SK-N-SH (cell line): ENCODE results near the gene WSCD1. TPM values are rescaled to one million over a fixed set of nuclear protein-coding genes. Genes with fewer than 3 reads are reported as not detected.

ENCODE experiments used
- CTCF ChIA-PET: fragments of 300-600, 350-600 bp; formaldehyde crosslinking; extraction: SDS; loops from one replicate; lab custom pipeline; 2021; lab: Yijun Ruan, JAX
- POLR2A ChIA-PET: fragments of 350-600 bp; sonication (Branson Sonifier 250); formaldehyde crosslinking; extraction: SDS; loops from one replicate; lab custom pipeline; 2020; ENCODE audit warnings: antibody characterized with exemption, inconsistent platforms; lab: Yijun Ruan, JAX
- DNase-seq: peaks from one replicate; pipeline ENCODE4 v3.0.0; 2012
- H2AFZ ChIP-seq: fragments of 200-600 bp; sonication (generic); 2 replicates; pipeline ENCODE4 v1.8.1; 2016; ENCODE audit warnings: antibody characterized with exemption, mild to moderate bottlenecking, low read depth
- H3F3A ChIP-seq: fragments of 200-600 bp; sonication (generic); replicated peaks from 2 replicates; pipeline ENCODE3; 2016; ENCODE audit warnings: antibody characterized with exemption, mild to moderate bottlenecking; ENCODE audit not compliant: insufficient read depth
- H3K27ac ChIP-seq, 2 experiments: fragments of 200-500 bp in 1 of 2; fragments of 200-600 bp in 1 of 2; sonication (Bioruptor generic) in 1 of 2; sonication (generic), shearing (Covaris generic) in 1 of 2; 2 replicates each; pipeline versions ENCODE4 v1.5.1 to v1.6.1; 2014 to 2016; ENCODE audit warnings: low read depth in 2 of 2, inconsistent platforms in 1 of 2, low read length in 1 of 2, mild to moderate bottlenecking in 1 of 2, mixed read lengths in 1 of 2
- H3K27me3 ChIP-seq: fragments of 200-600 bp; sonication (generic), shearing (Covaris generic); 2 replicates; pipeline ENCODE4 v1.6.1; 2016; ENCODE audit warnings: mixed run types; ENCODE audit not compliant: insufficient read depth
- H3K36me3 ChIP-seq, 2 experiments: fragments of 200-500 bp in 1 of 2; fragments of 200-600 bp in 1 of 2; sonication (Bioruptor generic) in 1 of 2; sonication (generic) in 1 of 2; replicated peaks in 1 of 2; 2 replicates each; pipeline versions ENCODE3 to v1.5.1; 2014 to 2016; ENCODE audit warnings: low read length in 1 of 2, mild to moderate bottlenecking in 1 of 2; ENCODE audit not compliant: insufficient read depth in 2 of 2, control insufficient read depth in 1 of 2
- H3K4me1 ChIP-seq, 2 experiments: fragments of 200-500 bp in 1 of 2; fragments of 200-600 bp in 1 of 2; sonication (Bioruptor generic) in 1 of 2; sonication (generic), shearing (Covaris generic) in 1 of 2; 2 replicates each; pipeline versions ENCODE4 v1.5.1 to v1.6.1; 2014 to 2016; ENCODE audit warnings: low read depth in 1 of 2, low read length in 1 of 2, mixed run types in 1 of 2; ENCODE audit not compliant: insufficient read depth in 2 of 2, control insufficient read depth in 1 of 2
- H3K4me2 ChIP-seq: fragments of 200-600 bp; sonication (generic), shearing (Covaris generic); 2 replicates; pipeline ENCODE4 v1.6.1; 2017; ENCODE audit warnings: mixed run types
- H3K4me3 ChIP-seq, 2 experiments: fragments of 200-500 bp in 1 of 2; fragments of 200-600 bp in 1 of 2; sonication (Bioruptor generic) in 1 of 2; sonication (generic), shearing (Covaris generic) in 1 of 2; 2 replicates each; pipeline versions ENCODE4 v1.5.1 to v1.8.1; 2014 to 2016; ENCODE audit warnings: low read depth in 2 of 2, inconsistent platforms in 1 of 2, low read length in 1 of 2, mild to moderate bottlenecking in 1 of 2, mixed read lengths in 1 of 2, moderate library complexity in 1 of 2
- H3K79me2 ChIP-seq: fragments of 200-600 bp; sonication (generic); 2 replicates; pipeline ENCODE4 v1.8.1; 2017; ENCODE audit warnings: mild to moderate bottlenecking; ENCODE audit not compliant: insufficient read depth
- H3K9ac ChIP-seq: fragments of 200-600 bp; sonication (generic); 2 replicates; pipeline ENCODE4 v1.6.1; 2017; ENCODE audit warnings: mixed run types
- H3K9me2 ChIP-seq: fragments of 200-600 bp; sonication (generic); 2 replicates; pipeline ENCODE4 v1.6.1; 2017; ENCODE audit warnings: mixed run types
- H3K9me3 ChIP-seq: fragments of 200-600 bp; sonication (generic); 2 replicates; pipeline ENCODE4 v1.6.1; 2017; ENCODE audit warnings: mixed run types, mild to moderate bottlenecking, moderate library complexity
- H4K20me1 ChIP-seq: fragments of 200-600 bp; sonication (generic); 2 replicates; pipeline ENCODE4 v1.6.1; 2017; ENCODE audit warnings: mild to moderate bottlenecking, mixed run types; ENCODE audit not compliant: insufficient read depth
- EP300 ChIP-seq, 2 experiments: IDR thresholded peaks; 2 replicates each; pipeline versions ENCODE4 v1.4.0 to v1.6.1; 2012; ENCODE audit warnings: borderline replicate concordance in 1 of 2, low read depth in 1 of 2, low read length in 1 of 2
- EZH2phosphoT487 ChIP-seq: fragments of 200-600 bp; sonication (generic); IDR thresholded peaks from 2 replicates; pipeline ENCODE4 v1.6.1; 2017; ENCODE audit warnings: low read depth, mixed run types, mild to moderate bottlenecking, antibody characterized with exemption, moderate library complexity, borderline replicate concordance
- FOSL2 ChIP-seq: IDR thresholded peaks from 2 replicates; pipeline ENCODE4 v1.4.0; 2012; ENCODE audit warnings: low read depth, mild to moderate bottlenecking, moderate library complexity, borderline replicate concordance
- FOXJ3 ChIP-seq: sonication (generic); formaldehyde crosslinking; IDR thresholded peaks from 2 replicates; pipeline ENCODE4 v1.5.1; 2020; ENCODE audit warnings: mild to moderate bottlenecking, missing genetic modification reagents
- FOXM1 ChIP-seq: IDR thresholded peaks from 2 replicates; pipeline ENCODE4 v1.4.0; 2012; ENCODE audit warnings: low read depth, mild to moderate bottlenecking
- GABPA ChIP-seq: IDR thresholded peaks from 2 replicates; pipeline ENCODE4 v1.4.0; 2012; ENCODE audit warnings: low read depth, mild to moderate bottlenecking
- GATA2 ChIP-seq: sonication (generic); formaldehyde crosslinking; IDR thresholded peaks from 2 replicates; pipeline ENCODE4 v1.5.0; 2020; ENCODE audit warnings: mild to moderate bottlenecking, missing genetic modification reagents
- JUND ChIP-seq: IDR thresholded peaks from 2 replicates; pipeline ENCODE4 v1.4.0; 2012
- MAX ChIP-seq: IDR thresholded peaks from 2 replicates; pipeline ENCODE4 v1.4.0; 2012; ENCODE audit warnings: low read depth
- MXI1 ChIP-seq: IDR thresholded peaks from 2 replicates; pipeline ENCODE4 v1.6.1; 2012; ENCODE audit warnings: mild to moderate bottlenecking, low read depth, low read length, improper control_type of control experiment
- RFX5 ChIP-seq: IDR thresholded peaks from 2 replicates; pipeline ENCODE4 v1.6.1; 2012; ENCODE audit warnings: mild to moderate bottlenecking, improper control_type of control experiment, low read length
- RXRA ChIP-seq: IDR thresholded peaks from 2 replicates; pipeline ENCODE4 v1.4.0; 2012; ENCODE audit warnings: low read depth, mild to moderate bottlenecking, borderline replicate concordance
- SIN3A ChIP-seq: IDR thresholded peaks from 2 replicates; pipeline ENCODE4 v1.6.1; 2012; ENCODE audit warnings: low read depth, mild to moderate bottlenecking, low read length, moderate library complexity, borderline replicate concordance
- TAF1 ChIP-seq: IDR thresholded peaks from 2 replicates; pipeline ENCODE4 v1.6.1; 2012; ENCODE audit warnings: low read depth, mild to moderate bottlenecking, low read length, moderate library complexity, borderline replicate concordance
- WGBS: methylation state at CpG from one replicate; pipeline ENCODE4 v1.1.6; 2017; ENCODE audit warnings: low lambda C conversion rate; 5-methylcytosine and 5-hydroxymethylcytosine counted together
- polyA plus RNA-seq, 3 experiments: library from polyadenylated mRNA; depleted of rRNA; stranded (reverse); fragments of >200 nt; gene quantifications; 2 replicates each; pipeline ENCODE4 v1.2.3, GENCODE V29; 2012
- TF ChIP-seq, protein P1 (sequence below): IDR thresholded peaks from 2 replicates; pipeline ENCODE4 v1.4.0; 2012; ENCODE audit warnings: low read depth, borderline replicate concordance
- TF ChIP-seq, protein P2 (sequence below): fragments of 150-350 bp; IDR thresholded peaks from 2 replicates; pipeline ENCODE4 v1.6.1; 2017; ENCODE audit warnings: antibody characterized with exemption, low read length, low read depth, borderline replicate concordance
- TF ChIP-seq, protein P3 (sequence below): fragments of 200-600 bp; sonication (generic); IDR thresholded peaks from 2 replicates; pipeline ENCODE4 v1.6.1; 2017; ENCODE audit warnings: antibody characterized with exemption, mild to moderate bottlenecking, moderate library complexity

Gene WSCD1
- polyA plus RNA-seq, 1 of the 3 experiments (the other 2 are of a cell fraction) = 0.03 TPM

DNA sequence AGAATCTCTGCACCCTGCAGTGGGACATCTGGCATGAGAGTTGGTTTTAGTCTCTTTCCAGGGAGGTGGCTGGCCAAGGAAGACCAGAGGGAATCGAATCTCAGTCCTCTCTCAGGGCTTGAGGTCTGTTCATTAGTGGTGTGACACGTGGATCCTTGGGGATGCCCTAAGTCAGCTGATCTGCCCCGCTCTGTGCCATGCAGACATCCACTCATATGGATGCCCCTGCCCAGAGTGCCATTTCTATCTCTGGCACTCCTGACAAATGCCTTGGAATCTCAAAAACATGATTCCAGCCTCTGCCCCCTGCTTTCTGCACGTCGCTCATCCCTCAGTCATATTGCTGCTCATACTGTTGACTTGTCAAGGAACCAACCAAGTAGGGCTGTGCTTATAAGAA is 38.8 kb downstream of the WSCD1 start:
- Histone ChIP-seq H3K36me3 (no peaks in the 10 kb centered on the region), H3K4me2 (no peak overlapping the region), H3K9me2 (no peaks in the 10 kb centered on the region), H3K79me2 (no peaks in the 10 kb centered on the region), H3K27ac (no peak overlapping the region), H3K27me3 (no peaks in the 10 kb centered on the region; the same call in 1 of the 2 replicates), H3K4me1 (no peaks in the 10 kb centered on the region), H3K9me3 (no peaks in the 10 kb centered on the region), H3K4me3 (no peak overlapping the region), H2AFZ (no peak overlapping the region), H3K9ac (no peak overlapping the region), H3F3A (no peaks in the 10 kb centered on the region), H4K20me1 (no peaks in the 10 kb centered on the region)
- WGBS = 27% methylated on average over 3 of the region's 5 CpGs
- ChIA-PET CTCF (no interaction called here), POLR2A (no interaction called here)
- no peak for TF ChIP-seq GATA2 (CRISPR knock-in tag)
- no peak for TF ChIP-seq MXI1
- TF ChIP-seq EZH2phosphoT487 = no peak
- TF ChIP-seq FOSL2 = no peak
- TF ChIP-seq FOXM1 = no peak
- TF ChIP-seq MAX = no peak
- no peak for TF ChIP-seq FOXJ3
- no peak for TF ChIP-seq EP300 (IDR thresholded peaks at IDR 0.05; ENCODE audit: borderline replicate concordance in 1 of 2, low read depth in 1 of 2, low read length in 1 of 2)
- no peak for TF ChIP-seq GABPA
- TF ChIP-seq, protein P1, sequence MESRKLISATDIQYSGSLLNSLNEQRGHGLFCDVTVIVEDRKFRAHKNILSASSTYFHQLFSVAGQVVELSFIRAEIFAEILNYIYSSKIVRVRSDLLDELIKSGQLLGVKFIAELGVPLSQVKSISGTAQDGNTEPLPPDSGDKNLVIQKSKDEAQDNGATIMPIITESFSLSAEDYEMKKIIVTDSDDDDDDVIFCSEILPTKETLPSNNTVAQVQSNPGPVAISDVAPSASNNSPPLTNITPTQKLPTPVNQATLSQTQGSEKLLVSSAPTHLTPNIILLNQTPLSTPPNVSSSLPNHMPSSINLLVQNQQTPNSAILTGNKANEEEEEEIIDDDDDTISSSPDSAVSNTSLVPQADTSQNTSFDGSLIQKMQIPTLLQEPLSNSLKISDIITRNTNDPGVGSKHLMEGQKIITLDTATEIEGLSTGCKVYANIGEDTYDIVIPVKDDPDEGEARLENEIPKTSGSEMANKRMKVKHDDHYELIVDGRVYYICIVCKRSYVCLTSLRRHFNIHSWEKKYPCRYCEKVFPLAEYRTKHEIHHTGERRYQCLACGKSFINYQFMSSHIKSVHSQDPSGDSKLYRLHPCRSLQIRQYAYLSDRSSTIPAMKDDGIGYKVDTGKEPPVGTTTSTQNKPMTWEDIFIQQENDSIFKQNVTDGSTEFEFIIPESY = no peak
- TF ChIP-seq JUND = no peak
- no peak for TF ChIP-seq RFX5
- TF ChIP-seq, protein P2, sequence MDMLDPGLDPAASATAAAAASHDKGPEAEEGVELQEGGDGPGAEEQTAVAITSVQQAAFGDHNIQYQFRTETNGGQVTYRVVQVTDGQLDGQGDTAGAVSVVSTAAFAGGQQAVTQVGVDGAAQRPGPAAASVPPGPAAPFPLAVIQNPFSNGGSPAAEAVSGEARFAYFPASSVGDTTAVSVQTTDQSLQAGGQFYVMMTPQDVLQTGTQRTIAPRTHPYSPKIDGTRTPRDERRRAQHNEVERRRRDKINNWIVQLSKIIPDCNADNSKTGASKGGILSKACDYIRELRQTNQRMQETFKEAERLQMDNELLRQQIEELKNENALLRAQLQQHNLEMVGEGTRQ = no peak
- TF ChIP-seq TAF1 = no peak
- no peak for TF ChIP-seq RXRA
- no peak for TF ChIP-seq SIN3A
- TF ChIP-seq, protein P3, sequence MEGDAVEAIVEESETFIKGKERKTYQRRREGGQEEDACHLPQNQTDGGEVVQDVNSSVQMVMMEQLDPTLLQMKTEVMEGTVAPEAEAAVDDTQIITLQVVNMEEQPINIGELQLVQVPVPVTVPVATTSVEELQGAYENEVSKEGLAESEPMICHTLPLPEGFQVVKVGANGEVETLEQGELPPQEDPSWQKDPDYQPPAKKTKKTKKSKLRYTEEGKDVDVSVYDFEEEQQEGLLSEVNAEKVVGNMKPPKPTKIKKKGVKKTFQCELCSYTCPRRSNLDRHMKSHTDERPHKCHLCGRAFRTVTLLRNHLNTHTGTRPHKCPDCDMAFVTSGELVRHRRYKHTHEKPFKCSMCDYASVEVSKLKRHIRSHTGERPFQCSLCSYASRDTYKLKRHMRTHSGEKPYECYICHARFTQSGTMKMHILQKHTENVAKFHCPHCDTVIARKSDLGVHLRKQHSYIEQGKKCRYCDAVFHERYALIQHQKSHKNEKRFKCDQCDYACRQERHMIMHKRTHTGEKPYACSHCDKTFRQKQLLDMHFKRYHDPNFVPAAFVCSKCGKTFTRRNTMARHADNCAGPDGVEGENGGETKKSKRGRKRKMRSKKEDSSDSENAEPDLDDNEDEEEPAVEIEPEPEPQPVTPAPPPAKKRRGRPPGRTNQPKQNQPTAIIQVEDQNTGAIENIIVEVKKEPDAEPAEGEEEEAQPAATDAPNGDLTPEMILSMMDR = no peak
- no peak for DNase-seq
